H9 (cell line): ENCODE data around the gene SPRY4. TPM values are rescaled to one million over a fixed set of nuclear protein-coding genes. Genes with fewer than 3 reads are reported as not detected.
A peak's percentile ranks its signal among the peaks of the same experiment; 100 is the strongest.

Experiments
- DNase-seq: peaks from one replicate; pipeline ENCODE4 v3.0.0-alpha.2; 2017
- H2AFZ ChIP-seq: one replicate; pipeline ENCODE4 v1.6.1; 2013; ENCODE audit warnings: mild to moderate bottlenecking, low read length, control low read depth, moderate library complexity
- H2AK5ac ChIP-seq: 2 replicates; pipeline ENCODE4 v1.6.1; 2013; ENCODE audit warnings: low read length, control low read depth, mixed read lengths; ENCODE audit not compliant: insufficient read length
- H2BK120ac ChIP-seq: one replicate; pipeline ENCODE4 v1.6.1; 2013; ENCODE audit warnings: low read depth, mild to moderate bottlenecking, low read length, control low read depth, inconsistent platforms; ENCODE audit not compliant: poor library complexity, severe bottlenecking
- H2BK12ac ChIP-seq: 2 replicates; pipeline ENCODE4 v1.6.1; 2013; ENCODE audit warnings: low read length, control low read depth, mixed read lengths, low read depth; ENCODE audit not compliant: insufficient read length
- H2BK15ac ChIP-seq: 2 replicates; pipeline ENCODE4 v1.6.1; 2013; ENCODE audit warnings: low read depth, low read length, control low read depth
- H2BK20ac ChIP-seq: one replicate; pipeline ENCODE4 v1.6.1; 2013; ENCODE audit warnings: low read depth, mild to moderate bottlenecking, low read length, control low read depth, inconsistent platforms; ENCODE audit not compliant: poor library complexity, severe bottlenecking
- H2BK5ac ChIP-seq: 2 replicates; pipeline ENCODE4 v1.6.1; 2013; ENCODE audit warnings: low read length, control low read depth, mixed read lengths; ENCODE audit not compliant: insufficient read length
- H3K14ac ChIP-seq: 2 replicates; pipeline ENCODE4 v1.6.1; 2013; ENCODE audit warnings: low read length, control low read depth; ENCODE audit not compliant: insufficient read depth
- H3K18ac ChIP-seq: 2 replicates; pipeline ENCODE4 v1.6.1; 2013; ENCODE audit warnings: low read depth, mild to moderate bottlenecking, mixed read lengths, low read length, control low read depth; ENCODE audit not compliant: insufficient read length
- H3K23ac ChIP-seq: 2 replicates; pipeline ENCODE4 v1.6.1; 2013; ENCODE audit warnings: low read length, control low read depth, mixed read lengths, low read depth; ENCODE audit not compliant: insufficient read length
- H3K23me2 ChIP-seq: 2 replicates; pipeline ENCODE4 v1.6.1; 2013; ENCODE audit warnings: low read depth, mild to moderate bottlenecking, mixed read lengths, low read length, control low read depth; ENCODE audit not compliant: insufficient read length, poor library complexity, severe bottlenecking
- H3K27ac ChIP-seq: 2 replicates; pipeline ENCODE4 v1.5.1; 2013; ENCODE audit warnings: low read length, control low read depth, mixed read lengths, low read depth; ENCODE audit not compliant: insufficient read length
- H3K27me3 ChIP-seq: 2 replicates; pipeline ENCODE4 v1.6.1; 2013; ENCODE audit warnings: low read length, control low read depth, inconsistent platforms; ENCODE audit not compliant: insufficient read depth
- H3K4ac ChIP-seq: 2 replicates; pipeline ENCODE4 v1.6.1; 2013; ENCODE audit warnings: low read depth, mild to moderate bottlenecking, control low read depth, inconsistent platforms, low read length, moderate library complexity
- H3K4me1 ChIP-seq: 2 replicates; pipeline ENCODE4 v1.6.1; 2013; ENCODE audit warnings: low read length, control low read depth, inconsistent platforms; ENCODE audit not compliant: insufficient read depth
- H3K4me2 ChIP-seq: 2 replicates; pipeline ENCODE4 v1.6.1; 2013; ENCODE audit warnings: low read length, control low read depth, mixed read lengths; ENCODE audit not compliant: insufficient read length, insufficient read depth
- H3K56ac ChIP-seq: 2 replicates; pipeline ENCODE4 v1.6.1; 2013; ENCODE audit warnings: low read depth, mild to moderate bottlenecking, mixed read lengths, low read length, control low read depth; ENCODE audit not compliant: insufficient read length
- H3K79me1 ChIP-seq: 2 replicates; pipeline ENCODE4 v1.6.1; 2013; ENCODE audit warnings: low read depth, mild to moderate bottlenecking, moderate library complexity, low read length, control low read depth, inconsistent platforms; ENCODE audit not compliant: insufficient read depth, poor library complexity, severe bottlenecking
- H3K79me2 ChIP-seq: 2 replicates; pipeline ENCODE4 v1.6.1; 2013; ENCODE audit warnings: low read length, control low read depth, inconsistent platforms; ENCODE audit not compliant: insufficient read depth
- H3K9ac ChIP-seq: 2 replicates; pipeline ENCODE4 v1.6.1; 2013; ENCODE audit warnings: low read length, control low read depth, mixed read lengths; ENCODE audit not compliant: insufficient read length; ENCODE audit errors: extremely low read depth
- H3K9me3 ChIP-seq: one replicate; pipeline ENCODE4 v1.6.1; 2013; ENCODE audit warnings: low read depth, low read length, inconsistent platforms; ENCODE audit not compliant: control insufficient read depth
- H3T11ph ChIP-seq: one replicate; pipeline ENCODE4 v1.6.1; 2013; ENCODE audit warnings: mild to moderate bottlenecking, low read length, control low read depth, inconsistent platforms
- H4K20me1 ChIP-seq: one replicate; pipeline ENCODE4 v1.6.1; 2013; ENCODE audit not compliant: control insufficient read depth, insufficient read length, insufficient read depth
- H4K5ac ChIP-seq: 2 replicates; pipeline ENCODE4 v1.6.1; 2013; ENCODE audit warnings: low read depth, mild to moderate bottlenecking, mixed read lengths, low read length, control low read depth; ENCODE audit not compliant: insufficient read length
- H4K8ac ChIP-seq: replicated peaks from 2 replicates; pipeline ENCODE4 v1.6.1; 2013; ENCODE audit warnings: low read length, control low read depth, mixed read lengths, low read depth; ENCODE audit not compliant: insufficient read length
- H4K91ac ChIP-seq: 2 replicates; pipeline ENCODE4 v1.6.1; 2013; ENCODE audit warnings: low read depth, mild to moderate bottlenecking, moderate library complexity, mixed read lengths, low read length, control low read depth; ENCODE audit not compliant: insufficient read length
- H3K27ac Mint-ChIP-seq, 3 experiments: 2 replicates in 2 of 3; 3 replicates in 1 of 3; pipeline ENCODE4 v1.8.0; 2020 to 2021; ENCODE audit warnings: mixed read lengths in 3 of 3, mild to moderate bottlenecking in 1 of 3, moderate library complexity in 1 of 3
- H3K27me3 Mint-ChIP-seq: 2 replicates; pipeline ENCODE4 v1.8.0; 2021; ENCODE audit warnings: low read depth, mild to moderate bottlenecking, moderate library complexity, mixed read lengths
- H3K36me3 Mint-ChIP-seq, 3 experiments: 2 replicates in 2 of 3; 3 replicates in 1 of 3; pipeline ENCODE4 v1.8.0; 2020 to 2021; ENCODE audit warnings: low read depth in 3 of 3, mixed read lengths in 3 of 3; ENCODE audit not compliant: insufficient read depth in 1 of 3
- H3K4me1 Mint-ChIP-seq, 2 experiments: 2 replicates each; pipeline ENCODE4 v1.8.0; 2020; ENCODE audit warnings: mixed read lengths in 2 of 2
- H3K4me3 Mint-ChIP-seq, 2 experiments: 2 replicates in 1 of 2; 3 replicates in 1 of 2; pipeline ENCODE4 v1.8.0; 2020 to 2021; ENCODE audit warnings: mild to moderate bottlenecking in 2 of 2, mixed read lengths in 2 of 2, moderate library complexity in 1 of 2
- H3K9me3 Mint-ChIP-seq, 2 experiments: 2 replicates in 1 of 2; 3 replicates in 1 of 2; pipeline ENCODE4 v1.8.0; 2020; ENCODE audit warnings: mild to moderate bottlenecking in 2 of 2, mixed read lengths in 2 of 2, moderate library complexity in 1 of 2
- CTCF ChIP-seq: fragments of 200-600 bp; sonication (generic); conservative IDR thresholded peaks from 3 replicates; pipeline ENCODE4 v1.8.0; 2021; ENCODE audit warnings: antibody characterized with exemption, mild to moderate bottlenecking
- whole genome bisulfite sequencing: extraction: QIAGEN DNeasy Blood & Tissue Kit; methylation state at CpG from one replicate; pipeline ENCODE4 v1.1.7; 2013; ENCODE audit warnings: missing lambda C conversion rate, low lambda C conversion rate, mixed read lengths; ENCODE audit not compliant: insufficient read length; ENCODE audit errors: extremely low coverage; 5-methylcytosine and 5-hydroxymethylcytosine counted together
- long read RNA-seq: library from polyadenylated mRNA; unstranded; transcript quantifications from one replicate; pipeline ENCODE4 v2.0.0, GENCODE V29; 2020
- total RNA-seq: library from RNA; stranded (reverse); gene quantifications from 2 replicates; pipeline ENCODE4 v1.2.1, GENCODE V29; 2021

The SPRY4 gene
- total RNA-seq: 92.4 and 95.9 TPM in 2 replicates
- long read RNA-seq, full-length matches to known transcripts: 106 of 111 reads
- long read RNA-seq, partial matches to known transcripts: 1 of 111 reads
- long read RNA-seq, other reads (novel, unspliced or antisense): 4 of 111 reads

GRCh38 chr5:142324871-142325724 is at the start of gene SPRY4:
TSS of gene SPRY4 (minus strand) at chr5:142325021. CDS start at chr5:142315108, 9,913 bp downstream.
- peak within 1 kb of the TSS; percentile 89 for H3K9ac ChIP-seq
- no CpG with 5 or more reads among the region's 54 CpGs for WGBS
- TF ChIP-seq CTCF: no peak

More at GRCh38 chr5:142324871-142325724, at the start of gene SPRY4:
- Mint-ChIP-seq H3K27me3 (peaks cover 6% of the 10 kb centered on the region), H3K27ac (peak within 1 kb of the TSS; percentile 98), H3K9me3 (peaks cover 0 to 2% of the 10 kb centered on the region in 2 experiments; a peak in 1 of 5 replicates), H3K36me3 (peaks cover 0 to 40% (median 36%) of the 10 kb centered on the region in 3 experiments; a peak in 5 of 7 replicates), H3K4me3 (peak within 1 kb of the TSS; percentile 96 to 99), H3K4me1 (peaks cover 53 to 66% of the 10 kb centered on the region in 2 experiments)
- Histone ChIP-seq H2BK12ac (peak within 1 kb of the TSS; percentile 74), H4K91ac (no peak within 1 kb of the TSS), H2BK15ac (no peak within 1 kb of the TSS), H3T11ph (no peak within 1 kb of the TSS), H2AK5ac (no peak within 1 kb of the TSS), H3K4me2 (peak within 1 kb of the TSS; percentile 94), H3K9me3 (no peaks in the 10 kb centered on the region), H3K23ac (no peak within 1 kb of the TSS), H3K79me1 (peaks cover 2% of the 10 kb centered on the region), H3K23me2 (peaks cover 38% of the 10 kb centered on the region), H2AFZ (no peak within 1 kb of the TSS), H3K27ac (peak within 1 kb of the TSS; percentile 82), H2BK120ac (peak within 1 kb of the TSS; percentile 63), H3K27me3 (no peaks in the 10 kb centered on the region), H3K4ac (peak within 1 kb of the TSS; percentile 19; the same call in 1 of the 2 replicates), H4K8ac (no peak within 1 kb of the TSS), H3K14ac (peak within 1 kb of the TSS; percentile 94), H4K20me1 (peaks cover 7% of the 10 kb centered on the region), H3K18ac (peak within 1 kb of the TSS; percentile 94), H4K5ac (no peak within 1 kb of the TSS), H3K79me2 (peaks cover 48% of the 10 kb centered on the region), H2BK20ac (no peak within 1 kb of the TSS), H2BK5ac (no peak within 1 kb of the TSS), H3K56ac (no peak within 1 kb of the TSS), H3K4me1 (peaks cover 11% of the 10 kb centered on the region; the same call in 1 of the 2 replicates)
- peak; percentile 97 for DNase-seq
